Activated naive CD8-positive, alpha-beta T cell treated with anti-CD3 and anti-CD28 coated beads, Interleukin-2, amount 10 ng/mL, durations not matched to agents 7 days and 5 days (primary cell): ENCODE measurements around the gene NUP210. TPM values are rescaled to one million over a fixed set of nuclear protein-coding genes. Genes with fewer than 3 reads are reported as not detected.
A peak's percentile ranks its signal among the peaks of the same experiment; 100 is the strongest.
"Not testable (repeated sequence)": the region's sequence is repeated elsewhere in the genome, so short reads cannot be mapped to it uniquely, and the experiment has no call there.

Source experiments
- ATAC-seq: fragments of 150-1000 bp; cut with Tn5 transposase; one replicate; pipeline ENCODE4 v1.10.0; 2021; ENCODE audit warnings: low read depth, moderate library complexity
- POLR2A ChIA-PET: fragments of 350-600 bp; sonication (Branson Sonifier 250); formaldehyde crosslinking; loops from one replicate; lab custom pipeline; 2021; ENCODE audit warnings: antibody characterized with exemption; lab: Charles Lee
- DNase-seq: peaks from one replicate; pipeline ENCODE4 v3.0.0; 2021
- H3K27ac Mint-ChIP-seq: one replicate; pipeline ENCODE4 v1.8.0; 2022; ENCODE audit warnings: mild to moderate bottlenecking, mixed read lengths
- H3K27me3 Mint-ChIP-seq: one replicate; pipeline ENCODE4 v1.8.0; 2022; ENCODE audit warnings: mild to moderate bottlenecking, moderate library complexity, mixed read lengths
- H3K36me3 Mint-ChIP-seq: one replicate; pipeline ENCODE4 v1.8.0; 2021; ENCODE audit warnings: mild to moderate bottlenecking, mixed read lengths
- H3K4me1 Mint-ChIP-seq: one replicate; pipeline ENCODE4 v1.8.0; 2021; ENCODE audit warnings: mixed read lengths
- H3K4me3 Mint-ChIP-seq: one replicate; pipeline ENCODE4 v1.8.0; 2022; ENCODE audit warnings: mild to moderate bottlenecking, moderate library complexity, mixed read lengths
- H3K9me3 Mint-ChIP-seq: one replicate; pipeline ENCODE4 v1.8.0; 2021; ENCODE audit warnings: mixed read lengths
- total RNA-seq, 2 experiments: library from RNA; stranded (reverse); gene quantifications; one replicate each; pipeline ENCODE4 v1.2.3, GENCODE V29; 2021

Gene NUP210
- total RNA-seq, 2 experiments from 2014 or later = 163 to 170 TPM

- DNase-seq (peak; percentile 47), ATAC-seq (no peak)
- H3K27me3 Mint-ChIP-seq = peaks cover 2% of the 10 kb centered on the region
- H3K4me3 Mint-ChIP-seq = peak overlapping the region; percentile 79
- no peaks in the 10 kb centered on the region for H3K9me3 Mint-ChIP-seq
- H3K36me3 Mint-ChIP-seq = no peaks in the 10 kb centered on the region
- peak overlapping the region; percentile 88 for H3K27ac Mint-ChIP-seq
- POLR2A ChIA-PET = interaction anchor here (1.1 to 3.8 kb wide), 9 partner anchors 13 to 107 kb away, joined by 3 to 59 read pairs (median 10); partner anchors contain the start of genes HDAC11 and NUP210
- peaks cover 11% of the 10 kb centered on the region for H3K4me1 Mint-ChIP-seq
Measured at GRCh38 chr3:13452490-13453335, 32.6 kb upstream of the NUP210 start.

GRCh38 chr3:13451301-13451673 is 31.2 kb upstream of the NUP210 start:
- Mint-ChIP-seq H3K36me3 (no peaks in the 10 kb centered on the region), H3K9me3 (no peaks in the 10 kb centered on the region), H3K27me3 (no peaks in the 10 kb centered on the region), H3K4me1 (peaks cover 11% of the 10 kb centered on the region), H3K4me3 (peak overlapping the region; percentile 79), H3K27ac (peak overlapping the region; percentile 88)
- DNase-seq (peak; percentile 42), ATAC-seq (peak; percentile 13)
- POLR2A ChIA-PET = interaction anchor here (0.8 to 3.8 kb wide), 13 partner anchors 23 to 436 kb away, joined by 3 to 59 read pairs (median 8); partner anchors contain the start of genes HDAC11 and NUP210

GRCh38 chr3:13442882-13443281 is 22.8 kb upstream of the NUP210 start:
- H3K9me3 Mint-ChIP-seq, ATAC-seq, POLR2A ChIA-PET, DNase-seq, H3K27me3 Mint-ChIP-seq, H3K27ac Mint-ChIP-seq, H3K4me1 Mint-ChIP-seq, H3K36me3 Mint-ChIP-seq, H3K4me3 Mint-ChIP-seq: not testable (repeated sequence)

- H3K27me3 Mint-ChIP-seq = peaks cover 5% of the 10 kb centered on the region
- no peak overlapping the region for H3K27ac Mint-ChIP-seq
- no peaks in the 10 kb centered on the region for H3K9me3 Mint-ChIP-seq
- no peak for DNase-seq
- no peaks in the 10 kb centered on the region for H3K36me3 Mint-ChIP-seq
- no peak for ATAC-seq
- POLR2A ChIA-PET = interaction anchor here (1.5 kb wide), 1 partner anchor 12 kb away, joined by 3 read pairs; no protein-coding TSS in a partner anchor
- H3K4me3 Mint-ChIP-seq = no peak overlapping the region
- peaks cover 4% of the 10 kb centered on the region for H3K4me1 Mint-ChIP-seq
Measured at GRCh38 chr3:13440204-13440817, 20.2 kb upstream of the NUP210 start.

- ATAC-seq, H3K9me3 Mint-ChIP-seq, DNase-seq, H3K36me3 Mint-ChIP-seq, H3K4me3 Mint-ChIP-seq, POLR2A ChIA-PET, H3K4me1 Mint-ChIP-seq, H3K27ac Mint-ChIP-seq, H3K27me3 Mint-ChIP-seq: not testable (repeated sequence)
Measured at GRCh38 chr3:13436213-13436612, 16.1 kb upstream of the NUP210 start.

GRCh38 chr3:13433912-13434311 is 13.8 kb upstream of the NUP210 start:
- Mint-ChIP-seq H3K27ac (no peak overlapping the region), H3K9me3 (peaks cover 4% of the 10 kb centered on the region), H3K4me1 (peaks cover 2% of the 10 kb centered on the region), H3K27me3 (peaks cover 9% of the 10 kb centered on the region), H3K4me3 (no peak overlapping the region), H3K36me3 (no peaks in the 10 kb centered on the region)
- ATAC-seq = no peak
- POLR2A ChIA-PET = no interaction called here
- DNase-seq = no peak

GRCh38 chr3:13432093-13432492 is 12.0 kb upstream of the NUP210 start:
- no peaks in the 10 kb centered on the region for H3K36me3 Mint-ChIP-seq
- H3K4me1 Mint-ChIP-seq = peaks cover 11% of the 10 kb centered on the region
- no peak overlapping the region for H3K4me3 Mint-ChIP-seq
- H3K27ac Mint-ChIP-seq = no peak overlapping the region
- no peak for DNase-seq
- peaks cover 7% of the 10 kb centered on the region for H3K27me3 Mint-ChIP-seq
- H3K9me3 Mint-ChIP-seq = peaks cover 4% of the 10 kb centered on the region
- POLR2A ChIA-PET = no interaction called here
- ATAC-seq = no peak

GRCh38 chr3:13430411-13430875 is 10.3 kb upstream of the NUP210 start:
- H3K27ac Mint-ChIP-seq, POLR2A ChIA-PET, H3K4me3 Mint-ChIP-seq: not testable (repeated sequence)

GRCh38 chr3:13429631-13430291 is 9.6 kb upstream of the NUP210 start:
- Mint-ChIP-seq H3K36me3 (no peaks in the 10 kb centered on the region), H3K27ac (peak overlapping the region; percentile 73), H3K4me3 (no peak overlapping the region), H3K9me3 (peaks cover 4% of the 10 kb centered on the region), H3K4me1 (peaks cover 20% of the 10 kb centered on the region), H3K27me3 (peaks cover 1% of the 10 kb centered on the region)
- ATAC-seq (no peak), DNase-seq (no peak)
- POLR2A ChIA-PET = interaction anchor here (2.0 to 2.2 kb wide), 2 partner anchors 9 to 15 kb away, joined by 11 to 14 read pairs; partner anchors contain the start of gene NUP210

More at GRCh38 chr3:13430411-13430875, 10.3 kb upstream of the NUP210 start:
- H3K36me3 Mint-ChIP-seq, ATAC-seq, H3K27me3 Mint-ChIP-seq, H3K9me3 Mint-ChIP-seq, DNase-seq: not testable (repeated sequence)
- H3K4me1 Mint-ChIP-seq = peaks cover 16% of the 10 kb centered on the region

GRCh38 chr3:13428678-13429077 is 8.6 kb upstream of the NUP210 start:
- DNase-seq, H3K27me3 Mint-ChIP-seq, H3K9me3 Mint-ChIP-seq, ATAC-seq, H3K36me3 Mint-ChIP-seq: not testable (repeated sequence)
- peak overlapping the region; percentile 58 for H3K4me3 Mint-ChIP-seq
- H3K27ac Mint-ChIP-seq = peak overlapping the region; percentile 73
- POLR2A ChIA-PET = interaction anchor here (1.3 to 2.2 kb wide), 4 partner anchors 8 to 23 kb away, joined by 9 to 18 read pairs (median 12); partner anchors contain the start of gene NUP210
- peaks cover 21% of the 10 kb centered on the region for H3K4me1 Mint-ChIP-seq

- POLR2A ChIA-PET = interaction anchor here (1.3 to 2.2 kb wide), 4 partner anchors 7 to 24 kb away, joined by 9 to 18 read pairs (median 12); partner anchors contain the start of gene NUP210
- Mint-ChIP-seq H3K4me1 (peaks cover 21% of the 10 kb centered on the region), H3K9me3 (peaks cover 2% of the 10 kb centered on the region), H3K36me3 (no peaks in the 10 kb centered on the region), H3K27ac (peak overlapping the region; percentile 73), H3K27me3 (no peaks in the 10 kb centered on the region), H3K4me3 (peak overlapping the region; percentile 58)
- ATAC-seq (peak; percentile 97), DNase-seq (no peak)
Measured at GRCh38 chr3:13427662-13428603, 7.8 kb upstream of the NUP210 start.

GRCh38 chr3:13426591-13426990 is 6.5 kb upstream of the NUP210 start:
- no peak for ATAC-seq
- peaks cover 2% of the 10 kb centered on the region for H3K9me3 Mint-ChIP-seq
- H3K4me1 Mint-ChIP-seq = peaks cover 30% of the 10 kb centered on the region
- H3K36me3 Mint-ChIP-seq = no peaks in the 10 kb centered on the region
- POLR2A ChIA-PET = interaction anchor here (2.1 kb wide), 1 partner anchor 12 kb away, joined by 9 read pairs; no protein-coding TSS in a partner anchor
- no peak for DNase-seq
- no peak overlapping the region for H3K27ac Mint-ChIP-seq
- no peak overlapping the region for H3K4me3 Mint-ChIP-seq
- H3K27me3 Mint-ChIP-seq = no peaks in the 10 kb centered on the region
